ENCODE measurements around the gene CAPN13. TPM values are rescaled to one million over a fixed set of nuclear protein-coding genes. Genes with fewer than 3 reads are reported as not detected.

CAPN13 gene
- total and polyA plus RNA-seq, 2 experiments from 2014 or later = 0.50 to 0.94 TPM

DNA sequence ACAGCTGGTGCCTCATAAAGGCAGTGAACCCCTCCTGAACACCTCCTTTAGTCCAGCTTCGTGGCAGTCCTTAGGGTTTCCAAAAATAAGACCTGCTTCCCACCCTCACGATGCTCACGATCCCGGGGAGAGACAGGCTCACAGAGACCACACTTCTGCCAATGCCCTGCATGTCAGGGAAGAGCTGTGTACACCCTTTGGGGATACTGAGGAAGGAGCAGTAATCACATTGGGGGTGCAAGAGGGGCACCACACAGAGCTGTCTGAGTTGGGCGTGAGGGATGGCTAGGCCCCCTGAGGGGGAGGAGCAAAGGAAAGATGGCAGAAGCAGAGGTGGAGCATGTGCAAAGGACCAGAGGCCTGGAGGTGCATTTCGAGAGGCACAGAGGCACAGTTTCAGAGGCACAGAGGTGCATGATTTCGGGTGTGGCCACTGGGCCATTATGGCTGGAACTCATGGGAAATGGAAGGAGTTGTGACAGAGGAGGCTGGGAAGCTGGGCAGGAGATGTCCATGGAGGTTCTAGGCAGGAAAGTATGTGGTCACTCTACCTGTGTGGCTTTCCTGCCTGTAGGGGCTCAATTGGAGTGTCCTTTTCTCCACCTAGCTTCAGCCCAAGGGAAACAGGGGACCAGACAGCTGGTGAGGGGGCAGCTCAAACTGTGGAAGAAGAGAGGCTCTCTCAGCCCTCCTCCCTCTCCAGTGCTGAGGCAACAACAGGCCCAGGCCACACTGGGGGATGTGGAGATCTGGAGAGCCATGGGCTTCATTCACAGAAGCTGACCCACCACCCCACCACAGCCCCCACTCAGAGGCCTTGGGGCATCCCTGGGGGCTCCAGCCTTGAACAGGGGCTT, 115.9 kb downstream of the CAPN13 start (continued):
- TF ChIP-seq, protein P1, sequence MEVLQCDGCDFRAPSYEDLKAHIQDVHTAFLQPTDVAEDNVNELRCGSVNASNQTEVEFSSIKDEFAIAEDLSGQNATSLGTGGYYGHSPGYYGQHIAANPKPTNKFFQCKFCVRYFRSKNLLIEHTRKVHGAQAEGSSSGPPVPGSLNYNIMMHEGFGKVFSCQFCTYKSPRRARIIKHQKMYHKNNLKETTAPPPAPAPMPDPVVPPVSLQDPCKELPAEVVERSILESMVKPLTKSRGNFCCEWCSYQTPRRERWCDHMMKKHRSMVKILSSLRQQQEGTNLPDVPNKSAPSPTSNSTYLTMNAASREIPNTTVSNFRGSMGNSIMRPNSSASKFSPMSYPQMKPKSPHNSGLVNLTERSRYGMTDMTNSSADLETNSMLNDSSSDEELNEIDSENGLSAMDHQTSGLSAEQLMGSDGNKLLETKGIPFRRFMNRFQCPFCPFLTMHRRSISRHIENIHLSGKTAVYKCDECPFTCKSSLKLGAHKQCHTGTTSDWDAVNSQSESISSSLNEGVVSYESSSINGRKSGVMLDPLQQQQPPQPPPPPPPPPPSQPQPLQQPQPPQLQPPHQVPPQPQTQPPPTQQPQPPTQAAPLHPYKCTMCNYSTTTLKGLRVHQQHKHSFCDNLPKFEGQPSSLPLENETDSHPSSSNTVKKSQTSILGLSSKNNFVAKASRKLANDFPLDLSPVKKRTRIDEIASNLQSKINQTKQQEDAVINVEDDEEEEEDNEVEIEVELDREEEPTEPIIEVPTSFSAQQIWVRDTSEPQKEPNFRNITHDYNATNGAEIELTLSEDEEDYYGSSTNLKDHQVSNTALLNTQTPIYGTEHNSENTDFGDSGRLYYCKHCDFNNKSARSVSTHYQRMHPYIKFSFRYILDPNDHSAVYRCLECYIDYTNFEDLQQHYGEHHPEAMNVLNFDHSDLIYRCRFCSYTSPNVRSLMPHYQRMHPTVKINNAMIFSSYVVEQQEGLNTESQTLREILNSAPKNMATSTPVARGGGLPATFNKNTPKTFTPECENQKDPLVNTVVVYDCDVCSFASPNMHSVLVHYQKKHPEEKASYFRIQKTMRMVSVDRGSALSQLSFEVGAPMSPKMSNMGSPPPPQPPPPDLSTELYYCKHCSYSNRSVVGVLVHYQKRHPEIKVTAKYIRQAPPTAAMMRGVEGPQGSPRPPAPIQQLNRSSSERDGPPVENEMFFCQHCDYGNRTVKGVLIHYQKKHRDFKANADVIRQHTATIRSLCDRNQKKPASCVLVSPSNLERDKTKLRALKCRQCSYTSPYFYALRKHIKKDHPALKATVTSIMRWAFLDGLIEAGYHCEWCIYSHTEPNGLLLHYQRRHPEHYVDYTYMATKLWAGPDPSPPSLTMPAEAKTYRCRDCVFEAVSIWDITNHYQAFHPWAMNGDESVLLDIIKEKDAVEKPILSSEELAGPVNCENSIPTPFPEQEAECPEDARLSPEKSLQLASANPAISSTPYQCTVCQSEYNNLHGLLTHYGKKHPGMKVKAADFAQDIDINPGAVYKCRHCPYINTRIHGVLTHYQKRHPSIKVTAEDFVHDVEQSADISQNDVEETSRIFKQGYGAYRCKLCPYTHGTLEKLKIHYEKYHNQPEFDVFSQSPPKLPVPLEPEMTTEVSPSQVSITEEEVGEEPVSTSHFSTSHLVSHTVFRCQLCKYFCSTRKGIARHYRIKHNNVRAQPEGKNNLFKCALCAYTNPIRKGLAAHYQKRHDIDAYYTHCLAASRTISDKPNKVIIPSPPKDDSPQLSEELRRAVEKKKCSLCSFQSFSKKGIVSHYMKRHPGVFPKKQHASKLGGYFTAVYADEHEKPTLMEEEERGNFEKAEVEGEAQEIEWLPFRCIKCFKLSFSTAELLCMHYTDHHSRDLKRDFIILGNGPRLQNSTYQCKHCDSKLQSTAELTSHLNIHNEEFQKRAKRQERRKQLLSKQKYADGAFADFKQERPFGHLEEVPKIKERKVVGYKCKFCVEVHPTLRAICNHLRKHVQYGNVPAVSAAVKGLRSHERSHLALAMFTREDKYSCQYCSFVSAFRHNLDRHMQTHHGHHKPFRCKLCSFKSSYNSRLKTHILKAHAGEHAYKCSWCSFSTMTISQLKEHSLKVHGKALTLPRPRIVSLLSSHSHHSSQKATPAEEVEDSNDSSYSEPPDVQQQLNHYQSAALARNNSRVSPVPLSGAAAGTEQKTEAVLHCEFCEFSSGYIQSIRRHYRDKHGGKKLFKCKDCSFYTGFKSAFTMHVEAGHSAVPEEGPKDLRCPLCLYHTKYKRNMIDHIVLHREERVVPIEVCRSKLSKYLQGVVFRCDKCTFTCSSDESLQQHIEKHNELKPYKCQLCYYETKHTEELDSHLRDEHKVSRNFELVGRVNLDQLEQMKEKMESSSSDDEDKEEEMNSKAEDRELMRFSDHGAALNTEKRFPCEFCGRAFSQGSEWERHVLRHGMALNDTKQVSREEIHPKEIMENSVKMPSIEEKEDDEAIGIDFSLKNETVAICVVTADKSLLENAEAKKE (CRISPR knock-in tag; IDR thresholded peaks at IDR 0.05) = no peak
- no peak for TF ChIP-seq POLR2AphosphoS5 (IDR thresholded peaks at IDR 0.05; ENCODE audit: low read depth)
- TF ChIP-seq EZH2 (IDR thresholded peaks at IDR 0.05; ENCODE audit: low read depth, unreplicated experiment) = no peak
- TF ChIP-seq, protein P2, sequence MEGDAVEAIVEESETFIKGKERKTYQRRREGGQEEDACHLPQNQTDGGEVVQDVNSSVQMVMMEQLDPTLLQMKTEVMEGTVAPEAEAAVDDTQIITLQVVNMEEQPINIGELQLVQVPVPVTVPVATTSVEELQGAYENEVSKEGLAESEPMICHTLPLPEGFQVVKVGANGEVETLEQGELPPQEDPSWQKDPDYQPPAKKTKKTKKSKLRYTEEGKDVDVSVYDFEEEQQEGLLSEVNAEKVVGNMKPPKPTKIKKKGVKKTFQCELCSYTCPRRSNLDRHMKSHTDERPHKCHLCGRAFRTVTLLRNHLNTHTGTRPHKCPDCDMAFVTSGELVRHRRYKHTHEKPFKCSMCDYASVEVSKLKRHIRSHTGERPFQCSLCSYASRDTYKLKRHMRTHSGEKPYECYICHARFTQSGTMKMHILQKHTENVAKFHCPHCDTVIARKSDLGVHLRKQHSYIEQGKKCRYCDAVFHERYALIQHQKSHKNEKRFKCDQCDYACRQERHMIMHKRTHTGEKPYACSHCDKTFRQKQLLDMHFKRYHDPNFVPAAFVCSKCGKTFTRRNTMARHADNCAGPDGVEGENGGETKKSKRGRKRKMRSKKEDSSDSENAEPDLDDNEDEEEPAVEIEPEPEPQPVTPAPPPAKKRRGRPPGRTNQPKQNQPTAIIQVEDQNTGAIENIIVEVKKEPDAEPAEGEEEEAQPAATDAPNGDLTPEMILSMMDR (conservative IDR thresholded peaks at IDR 0.05; ENCODE audit: low read depth in 2 of 2) = no peak
- no peak for TF ChIP-seq NANOG (IDR thresholded peaks at IDR 0.05; ENCODE audit: borderline replicate concordance)
- no peak for TF ChIP-seq JUNB (IDR thresholded peaks at IDR 0.05; ENCODE audit: unreplicated experiment)
- TF ChIP-seq EZH2phosphoT487 (IDR thresholded peaks at IDR 0.05; ENCODE audit: unreplicated experiment) = no peak
- TF ChIP-seq ZNF114 (CRISPR knock-in tag; IDR thresholded peaks at IDR 0.05) = no peak
- no peak for TF ChIP-seq STAT1 (IDR thresholded peaks at IDR 0.05; ENCODE audit: unreplicated experiment)
